GM12872 (cell line): ENCODE results near the gene C15orf39.

Source experiments
- CTCF ChIP-seq: IDR thresholded peaks from 3 replicates; pipeline ENCODE4 v1.5.1; 2011; ENCODE audit warnings: low read depth, mild to moderate bottlenecking, low read length, moderate library complexity; ENCODE audit not compliant: insufficient read depth

The C15orf39 gene

DNA sequence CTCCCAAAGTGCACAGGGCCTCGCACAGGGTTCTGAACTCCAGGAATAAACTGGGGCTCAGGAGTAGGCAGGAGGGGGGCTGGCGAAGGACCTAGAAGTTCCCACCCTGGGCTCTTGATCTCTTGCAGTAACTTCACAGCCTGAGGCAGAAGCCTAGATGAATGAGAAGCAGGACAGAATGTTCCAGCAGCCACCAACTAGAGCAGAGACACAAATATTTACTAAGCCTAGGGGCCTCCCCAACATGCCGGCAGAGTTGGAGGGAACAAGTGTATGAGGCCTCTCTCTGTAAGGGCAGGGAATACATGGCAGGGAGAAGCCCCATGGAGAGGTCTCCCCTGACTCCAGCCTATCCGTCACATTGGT, 25.3 kb upstream of the C15orf39 start:
- no peak for TF ChIP-seq CTCF

DNA sequence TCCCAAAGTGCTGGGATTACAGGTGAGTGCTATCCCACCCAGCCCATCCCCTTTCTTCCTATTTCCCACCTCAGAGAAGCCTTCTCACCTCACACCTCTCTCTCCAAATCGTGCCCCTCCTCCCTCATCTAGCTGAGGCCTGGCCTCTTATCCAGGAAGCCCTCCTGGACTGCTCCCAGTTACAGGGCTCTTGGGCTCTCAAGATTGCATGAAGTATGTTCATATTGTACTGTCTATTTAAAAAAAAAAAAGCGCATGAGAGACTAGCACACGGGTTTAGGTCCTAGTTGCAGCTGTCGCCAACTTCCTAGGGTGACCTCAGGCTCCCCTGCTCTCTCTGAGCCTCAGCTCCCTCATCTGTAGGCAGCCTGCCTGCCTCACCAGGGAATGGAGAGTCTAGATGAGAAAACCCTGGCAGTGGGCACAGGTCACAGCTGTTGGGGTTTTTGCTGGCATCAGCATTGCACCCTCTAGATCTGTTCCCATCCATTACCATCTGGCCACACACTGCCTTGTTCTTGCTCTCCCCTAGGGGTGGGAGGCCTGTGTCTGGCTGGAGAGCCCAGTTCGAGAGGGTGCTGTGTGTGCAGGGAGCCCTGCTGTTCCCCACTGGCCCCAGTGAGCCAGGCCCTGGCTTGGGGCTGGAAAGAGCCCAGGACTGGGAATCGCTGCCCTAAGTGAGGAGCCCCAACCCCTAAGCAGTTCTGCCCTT, 24.2 kb upstream of the C15orf39 start:
- TF ChIP-seq CTCF: no peak

GRCh38 chr15:75178171-75178937, 23.3 kb upstream of the C15orf39 start:
- no peak for TF ChIP-seq CTCF

DNA sequence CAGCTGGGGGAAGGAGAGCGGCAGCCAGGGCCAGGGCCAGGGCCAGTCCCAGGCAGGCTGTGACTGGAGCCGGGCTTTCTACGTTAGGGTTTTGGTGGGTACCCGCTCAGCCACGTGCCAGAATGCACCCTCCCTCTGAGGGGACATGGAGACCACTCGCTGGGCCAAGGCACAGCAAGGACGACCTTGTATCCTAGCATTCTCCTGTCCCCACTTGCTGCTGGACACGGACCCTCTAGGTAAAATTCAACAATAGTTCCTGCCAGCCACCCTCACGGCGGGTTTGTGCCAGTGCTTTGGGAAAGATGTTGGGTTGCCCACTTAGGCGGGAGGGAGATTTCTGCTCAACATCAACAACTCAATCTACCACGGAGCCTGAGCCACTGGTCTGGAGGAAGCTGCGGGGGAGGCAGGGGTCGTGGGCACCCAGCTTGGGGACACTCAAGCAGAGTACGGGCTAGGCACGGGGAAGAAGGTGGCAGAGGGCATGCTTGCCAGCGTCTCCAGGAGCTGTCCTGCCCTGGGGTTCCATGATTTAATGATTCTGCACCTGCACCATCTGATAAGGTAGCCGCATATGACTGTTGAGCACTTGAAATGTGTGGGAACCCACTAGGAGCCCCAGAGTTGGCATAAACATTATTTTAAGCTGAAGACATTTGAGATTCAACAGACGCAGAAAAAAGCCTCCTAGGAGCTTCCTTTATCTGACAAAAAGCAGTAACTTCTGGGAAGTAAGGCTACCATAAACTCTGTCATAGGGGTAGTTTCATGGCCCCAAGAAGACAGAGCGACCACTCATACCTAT, 22.5 kb upstream of the C15orf39 start:
- no peak for TF ChIP-seq CTCF

GRCh38 chr15:75179746-75180140, 21.9 kb upstream of the C15orf39 start:
- TF ChIP-seq CTCF: no peak

DNA sequence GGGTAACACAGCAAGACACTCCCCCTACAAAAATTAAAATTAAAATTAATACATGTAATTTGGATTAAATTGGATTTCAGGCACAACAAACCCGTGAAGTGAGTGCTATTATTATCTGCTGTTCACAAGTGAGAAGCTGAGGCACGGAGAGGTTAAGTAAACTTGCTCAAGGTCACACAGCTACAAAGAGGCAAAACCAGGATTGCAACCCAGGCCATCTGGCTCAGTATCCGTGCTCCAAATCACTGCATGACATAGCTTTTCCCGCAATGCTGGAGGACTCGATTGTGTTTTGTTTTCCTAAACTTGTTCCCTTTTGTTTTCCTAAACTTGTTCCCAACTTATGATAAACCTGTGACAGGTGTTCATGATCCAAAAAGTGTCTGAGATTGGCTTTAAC, 19.9 kb upstream of the C15orf39 start:
- TF ChIP-seq CTCF: no peak

GRCh38 chr15:75182187-75183131, 19.2 kb upstream of the C15orf39 start:
- TF ChIP-seq CTCF: no peak
